SK-N-SH (cell line): ENCODE data around the gene TCF15. TPM values are rescaled to one million over a fixed set of nuclear protein-coding genes. Genes with fewer than 3 reads are reported as not detected.

Source experiments
- CTCF ChIA-PET: fragments of 300-600, 350-600 bp; formaldehyde crosslinking; extraction: SDS; loops from one replicate; lab custom pipeline; 2021; lab: Yijun Ruan, JAX
- POLR2A ChIA-PET: fragments of 350-600 bp; sonication (Branson Sonifier 250); formaldehyde crosslinking; extraction: SDS; loops from one replicate; lab custom pipeline; 2020; ENCODE audit warnings: antibody characterized with exemption, inconsistent platforms; lab: Yijun Ruan, JAX
- DNase-seq: peaks from one replicate; pipeline ENCODE4 v3.0.0; 2012
- H2AFZ ChIP-seq: fragments of 200-600 bp; sonication (generic); 2 replicates; pipeline ENCODE4 v1.8.1; 2016; ENCODE audit warnings: antibody characterized with exemption, mild to moderate bottlenecking, low read depth
- H3F3A ChIP-seq: fragments of 200-600 bp; sonication (generic); replicated peaks from 2 replicates; pipeline ENCODE3; 2016; ENCODE audit warnings: antibody characterized with exemption, mild to moderate bottlenecking; ENCODE audit not compliant: insufficient read depth
- H3K27ac ChIP-seq, 2 experiments: fragments of 200-500 bp in 1 of 2; fragments of 200-600 bp in 1 of 2; sonication (Bioruptor generic) in 1 of 2; sonication (generic), shearing (Covaris generic) in 1 of 2; 2 replicates each; pipeline versions ENCODE4 v1.5.1 to v1.6.1; 2014 to 2016; ENCODE audit warnings: low read depth in 2 of 2, inconsistent platforms in 1 of 2, low read length in 1 of 2, mild to moderate bottlenecking in 1 of 2, mixed read lengths in 1 of 2
- H3K27me3 ChIP-seq: fragments of 200-600 bp; sonication (generic), shearing (Covaris generic); 2 replicates; pipeline ENCODE4 v1.6.1; 2016; ENCODE audit warnings: mixed run types; ENCODE audit not compliant: insufficient read depth
- H3K36me3 ChIP-seq, 2 experiments: fragments of 200-500 bp in 1 of 2; fragments of 200-600 bp in 1 of 2; sonication (Bioruptor generic) in 1 of 2; sonication (generic) in 1 of 2; replicated peaks in 1 of 2; 2 replicates each; pipeline versions ENCODE3 to v1.5.1; 2014 to 2016; ENCODE audit warnings: low read length in 1 of 2, mild to moderate bottlenecking in 1 of 2; ENCODE audit not compliant: insufficient read depth in 2 of 2, control insufficient read depth in 1 of 2
- H3K4me1 ChIP-seq, 2 experiments: fragments of 200-500 bp in 1 of 2; fragments of 200-600 bp in 1 of 2; sonication (Bioruptor generic) in 1 of 2; sonication (generic), shearing (Covaris generic) in 1 of 2; 2 replicates each; pipeline versions ENCODE4 v1.5.1 to v1.6.1; 2014 to 2016; ENCODE audit warnings: low read depth in 1 of 2, low read length in 1 of 2, mixed run types in 1 of 2; ENCODE audit not compliant: insufficient read depth in 2 of 2, control insufficient read depth in 1 of 2
- H3K4me2 ChIP-seq: fragments of 200-600 bp; sonication (generic), shearing (Covaris generic); 2 replicates; pipeline ENCODE4 v1.6.1; 2017; ENCODE audit warnings: mixed run types
- H3K4me3 ChIP-seq, 2 experiments: fragments of 200-500 bp in 1 of 2; fragments of 200-600 bp in 1 of 2; sonication (Bioruptor generic) in 1 of 2; sonication (generic), shearing (Covaris generic) in 1 of 2; 2 replicates each; pipeline versions ENCODE4 v1.5.1 to v1.8.1; 2014 to 2016; ENCODE audit warnings: low read depth in 2 of 2, inconsistent platforms in 1 of 2, low read length in 1 of 2, mild to moderate bottlenecking in 1 of 2, mixed read lengths in 1 of 2, moderate library complexity in 1 of 2
- H3K79me2 ChIP-seq: fragments of 200-600 bp; sonication (generic); 2 replicates; pipeline ENCODE4 v1.8.1; 2017; ENCODE audit warnings: mild to moderate bottlenecking; ENCODE audit not compliant: insufficient read depth
- H3K9ac ChIP-seq: fragments of 200-600 bp; sonication (generic); 2 replicates; pipeline ENCODE4 v1.6.1; 2017; ENCODE audit warnings: mixed run types
- H3K9me2 ChIP-seq: fragments of 200-600 bp; sonication (generic); 2 replicates; pipeline ENCODE4 v1.6.1; 2017; ENCODE audit warnings: mixed run types
- H3K9me3 ChIP-seq: fragments of 200-600 bp; sonication (generic); 2 replicates; pipeline ENCODE4 v1.6.1; 2017; ENCODE audit warnings: mixed run types, mild to moderate bottlenecking, moderate library complexity
- H4K20me1 ChIP-seq: fragments of 200-600 bp; sonication (generic); 2 replicates; pipeline ENCODE4 v1.6.1; 2017; ENCODE audit warnings: mild to moderate bottlenecking, mixed run types; ENCODE audit not compliant: insufficient read depth
- CTCF ChIP-seq: fragments of 200-600 bp; sonication (generic); IDR thresholded peaks from 2 replicates; pipeline ENCODE4 v1.6.1; 2017; ENCODE audit warnings: antibody characterized with exemption, mild to moderate bottlenecking, moderate library complexity
- EP300 ChIP-seq, 2 experiments: IDR thresholded peaks; 2 replicates each; pipeline versions ENCODE4 v1.4.0 to v1.6.1; 2012; ENCODE audit warnings: borderline replicate concordance in 1 of 2, low read depth in 1 of 2, low read length in 1 of 2
- FOSL2 ChIP-seq: IDR thresholded peaks from 2 replicates; pipeline ENCODE4 v1.4.0; 2012; ENCODE audit warnings: low read depth, mild to moderate bottlenecking, moderate library complexity, borderline replicate concordance
- GATA2 ChIP-seq: sonication (generic); formaldehyde crosslinking; IDR thresholded peaks from 2 replicates; pipeline ENCODE4 v1.5.0; 2020; ENCODE audit warnings: mild to moderate bottlenecking, missing genetic modification reagents
- IRF3 ChIP-seq: fragments of 150-350 bp; IDR thresholded peaks from 2 replicates; pipeline ENCODE4 v1.6.1; 2016; ENCODE audit warnings: mild to moderate bottlenecking, low read depth, low read length
- MXI1 ChIP-seq: IDR thresholded peaks from 2 replicates; pipeline ENCODE4 v1.6.1; 2012; ENCODE audit warnings: mild to moderate bottlenecking, low read depth, low read length, improper control_type of control experiment
- ZBTB33 ChIP-seq: IDR thresholded peaks from 2 replicates; pipeline ENCODE4 v1.4.0; 2012; ENCODE audit warnings: low read depth, borderline replicate concordance
- WGBS: methylation state at CpG from one replicate; pipeline ENCODE4 v1.1.6; 2017; ENCODE audit warnings: low lambda C conversion rate; 5-methylcytosine and 5-hydroxymethylcytosine counted together
- polyA plus RNA-seq, 3 experiments: library from polyadenylated mRNA; depleted of rRNA; stranded (reverse); fragments of >200 nt; gene quantifications; 2 replicates each; pipeline ENCODE4 v1.2.3, GENCODE V29; 2012

The TCF15 gene
- polyA plus RNA-seq, 1 of the 3 experiments (the other 2 are of a cell fraction), result not detected

- H3K27ac ChIP-seq, result no peak overlapping the region
- DNase-seq, result no peak
- ChIA-PET CTCF (interaction anchor here (1.1 to 2.6 kb wide), 3 partner anchors 43 to 124 kb away, joined by 3 to 13 read pairs (median 5); no protein-coding TSS in a partner anchor), POLR2A (interaction anchor here (0.6 kb wide), 1 partner anchor 64 kb away, joined by 4 read pairs; no protein-coding TSS in a partner anchor)
- H3K9me3 ChIP-seq, result no peaks in the 10 kb centered on the region
- H2AFZ ChIP-seq, result no peak overlapping the region
- no peaks in the 10 kb centered on the region for H3F3A ChIP-seq
- H3K79me2 ChIP-seq, result no peaks in the 10 kb centered on the region
- H3K9ac ChIP-seq, result no peak overlapping the region
- H3K4me1 ChIP-seq, result peaks cover 0 to 3% of the 10 kb centered on the region in 2 experiments; a peak in 1 of 4 replicates
- no peaks in the 10 kb centered on the region for H3K9me2 ChIP-seq
- H3K36me3 ChIP-seq, result no peaks in the 10 kb centered on the region
- no peak overlapping the region for H3K4me3 ChIP-seq
- no peak for TF ChIP-seq EP300 (IDR thresholded peaks at IDR 0.05; ENCODE audit: borderline replicate concordance in 1 of 2, low read depth in 1 of 2, low read length in 1 of 2)
- H3K27me3 ChIP-seq, result no peaks in the 10 kb centered on the region
- H4K20me1 ChIP-seq, result no peaks in the 10 kb centered on the region
- H3K4me2 ChIP-seq, result no peak overlapping the region
- WGBS, result 34% methylated on average over 7 of the region's 8 CpGs
Measured at GRCh38 chr20:602111-602970, 7.8 kb downstream of the TCF15 start.

GRCh38 chr20:600736-601135 lies 9.4 kb downstream of the TCF15 start:
- DNase-seq, result no peak
- TF ChIP-seq IRF3, result no peak
- POLR2A ChIA-PET, result no interaction called here
- Histone ChIP-seq H2AFZ (no peak overlapping the region), H3K4me3 (no peak overlapping the region), H3K4me2 (no peak overlapping the region), H3K4me1 (no peaks in the 10 kb centered on the region; a peak in 1 of 4 replicates), H3K36me3 (no peaks in the 10 kb centered on the region), H3K27me3 (no peaks in the 10 kb centered on the region), H3K9ac (no peak overlapping the region), H3K9me3 (no peaks in the 10 kb centered on the region), H3K79me2 (no peaks in the 10 kb centered on the region), H3K9me2 (no peaks in the 10 kb centered on the region), H3K27ac (no peak overlapping the region), H3F3A (no peaks in the 10 kb centered on the region), H4K20me1 (no peaks in the 10 kb centered on the region)
- WGBS, result 80% methylated on average over 5 of the region's 6 CpGs
- CTCF ChIA-PET, result interaction anchor here (1.3 to 1.8 kb wide), 2 partner anchors 38 to 138 kb away, joined by 3 to 6 read pairs; no protein-coding TSS in a partner anchor

GRCh38 chr20:600141-600540 lies 10.0 kb downstream of the TCF15 start:
- 58% methylated on average over 2 of the region's 2 CpGs for WGBS

More at GRCh38 chr20:600141-600540, 10.0 kb downstream of the TCF15 start:
- Histone ChIP-seq H3K27ac (no peak overlapping the region), H3K4me2 (no peak overlapping the region), H3K9me3 (no peaks in the 10 kb centered on the region), H3K4me1 (no peaks in the 10 kb centered on the region), H4K20me1 (no peaks in the 10 kb centered on the region)
- CTCF ChIA-PET, result interaction anchor here (1.3 to 1.8 kb wide), 2 partner anchors 38 to 139 kb away, joined by 3 to 6 read pairs; no protein-coding TSS in a partner anchor
- no peak for DNase-seq
- TF ChIP-seq ZBTB33 (no peak), FOSL2 (no peak), CTCF (no peak), MXI1 (no peak), GATA2 (no peak)
- TF ChIP-seq, all 33 proteins: peak for 0
- no peak overlapping the region for H3K4me3 ChIP-seq
- H3K9me2 ChIP-seq, result no peaks in the 10 kb centered on the region
- H3K27me3 ChIP-seq, result no peaks in the 10 kb centered on the region
- POLR2A ChIA-PET, result no interaction called here
- no peak overlapping the region for H2AFZ ChIP-seq
- H3K36me3 ChIP-seq, result no peaks in the 10 kb centered on the region
- H3K79me2 ChIP-seq, result no peaks in the 10 kb centered on the region
- H3K9ac ChIP-seq, result no peak overlapping the region
- H3F3A ChIP-seq, result no peaks in the 10 kb centered on the region
